NT2/D1 (cell line): ENCODE measurements around the gene TBC1D24.

ENCODE experiments used
- SUZ12 ChIP-seq: IDR thresholded peaks from 2 replicates; pipeline ENCODE4 v1.6.1; 2011; ENCODE audit not compliant: insufficient read length, insufficient read depth; ENCODE audit errors: extremely low read depth
- ZNF274 ChIP-seq: IDR thresholded peaks from 2 replicates; pipeline ENCODE4 v1.6.1; 2011; ENCODE audit warnings: mild to moderate bottlenecking, low read depth, low read length

- no peak for TF ChIP-seq ZNF274
- no peak for TF ChIP-seq SUZ12
These were observed 3.4 kb downstream of the TBC1D24 start for GRCh38 chr16:2478279-2478678.
